Psoas muscle (tissue), 8 donors: ENCODE data around the gene IGSF8. TPM values are rescaled to one million over a fixed set of nuclear protein-coding genes. Genes with fewer than 3 reads are reported as not detected.

Experiments used
- ATAC-seq, 4 donors: fragments of 200-7000 bp; cut with Tn5 transposase; one replicate each; pipeline ENCODE4 v1.9.1; 2020; ENCODE audit warnings: moderate library complexity in 3 of 4, mild to moderate bottlenecking in 2 of 4
- DNase-seq, 2 donors: peaks; one replicate each; pipeline ENCODE4 v3.0.0-alpha.2; 2020
- H3K27ac ChIP-seq: fragments of 200-600 bp; one replicate; pipeline ENCODE4 v1.8.0; 2022
- H3K27me3 ChIP-seq, 3 donors: fragments of 200-600 bp in 1 of 3; one replicate each; pipeline versions ENCODE4 v1.6.1 to v1.8.0; 2013 to 2022; ENCODE audit warnings: low read length in 2 of 3, mild to moderate bottlenecking in 2 of 3, moderate library complexity in 1 of 3; ENCODE audit not compliant: insufficient read depth in 3 of 3
- H3K36me3 ChIP-seq, 2 donors: fragments of 200-600 bp in 1 of 2; one replicate each; pipeline versions ENCODE4 v1.6.1 to v1.8.0; 2013 to 2022; ENCODE audit warnings: low read depth in 1 of 2, mild to moderate bottlenecking in 1 of 2, moderate library complexity in 1 of 2; ENCODE audit not compliant: insufficient read depth in 1 of 2
- H3K4me1 ChIP-seq: fragments of 200-600 bp; one replicate; pipeline ENCODE4 v1.8.0; 2022
- H3K4me3 ChIP-seq: fragments of 200-600 bp; one replicate; pipeline ENCODE4 v1.8.0; 2022; ENCODE audit warnings: mild to moderate bottlenecking
- H3K9me3 ChIP-seq: fragments of 200-600 bp; one replicate; pipeline ENCODE4 v1.8.0; 2022
- CTCF ChIP-seq: fragments of 200-600 bp; IDR thresholded peaks from one replicate; pipeline ENCODE4 v1.8.0; 2022; ENCODE audit warnings: antibody characterized with exemption
- WGBS, 3 donors: extraction: QIAGEN DNeasy Blood & Tissue Kit; methylation state at CpG; one replicate each; pipeline versions ENCODE4 v1.1.6 to v1.1.7; 2013; 5-methylcytosine and 5-hydroxymethylcytosine counted together
- intact Hi-C, 2 donors: fragments of 100-400 bp; cut with DNase I; formaldehyde crosslinking; loops; one replicate each; pipeline versions ENCODE4 v1.11.0 to v1.14.2; 2022
- polyA plus RNA-seq, 3 donors: library from polyadenylated mRNA; stranded (reverse); fragments of 200-250 nt; gene quantifications; one replicate each; pipeline ENCODE4 v1.2.3, GENCODE V29; 2013
- total RNA-seq, 4 donors: library from RNA; stranded (reverse); fragmentation: NEBNext Ultra II Directional in 2 of 4; extraction: Animal tissue kit (Norgen Biotek cat#: 25700) in 2 of 4; gene quantifications; one replicate each; pipeline versions ENCODE4 v1.2.1 to v1.2.4, GENCODE V29; 2021 to 2023
- donor health status: healthy with polysubstance abuse.
- donor health status: DM: no; HTN: no; CAD: no; lungs with moderate emphysema.
- donor health status: Bipolar disorder and iron deficiency.
- donor health status: healthy.
- donor health status: DM: yes; HTN: yes; CAD: no.
- donor health status: DM: no; HTN: no; CAD: no.
- donor health status: DM: no; HTN: no; CAD: no.
- donor health status: DM: yes; HTN: yes; CAD: no.

IGSF8 gene
- total and polyA plus RNA-seq, 7 donors: 4.3 to 8.6 (median 6.4) TPM

GRCh38 chr1:160143695-160144094 lies 45.3 kb upstream of the IGSF8 start:
- DNase-seq (no peak), ATAC-seq (no peak)
- WGBS, 3 donors: 23 to 47% (median 33%) methylated on average over 1 of the region's 1 CpG
- peak overlapping the region; percentile 6 for H3K27ac ChIP-seq
- peaks cover 0 to 44% of the 10 kb centered on the region in 2 donors for H3K36me3 ChIP-seq
- H3K27me3 ChIP-seq: no peaks in the 10 kb centered on the region
- no peak for TF ChIP-seq CTCF
- intact Hi-C loops: no loop called here
- H3K4me3 ChIP-seq: no peak overlapping the region
- no peaks in the 10 kb centered on the region for H3K9me3 ChIP-seq
- peaks cover 6% of the 10 kb centered on the region for H3K4me1 ChIP-seq

- H3K27me3 ChIP-seq: no peaks in the 10 kb centered on the region
- 90 to 91% (median 90%) methylated on average over 8 of the region's 8 CpGs for WGBS, 3 donors
- peaks cover 0 to 83% of the 10 kb centered on the region in 2 donors for H3K36me3 ChIP-seq
- DNase-seq (no peak), ATAC-seq (no peak)
- intact Hi-C loops: no loop called here
- H3K4me3 ChIP-seq: no peak overlapping the region
- peaks cover 24% of the 10 kb centered on the region for H3K4me1 ChIP-seq
- H3K27ac ChIP-seq: peak overlapping the region; percentile 75
- TF ChIP-seq CTCF: no peak
- H3K9me3 ChIP-seq: no peaks in the 10 kb centered on the region
Measured at GRCh38 chr1:160139840-160140239, 41.4 kb upstream of the IGSF8 start.

- H3K9me3 ChIP-seq: no peaks in the 10 kb centered on the region
- H3K4me1 ChIP-seq: peaks cover 44% of the 10 kb centered on the region
- peak overlapping the region; percentile 75 for H3K27ac ChIP-seq
- no peak for TF ChIP-seq CTCF
- intact Hi-C loops: no loop called here
- ATAC-seq (peak; percentile 59 to 66 (median 62)), DNase-seq (no peak)
- 45 to 74% (median 54%) methylated on average over 8 of the region's 8 CpGs for WGBS, 3 donors
- peaks cover 0 to 97% of the 10 kb centered on the region in 2 donors for H3K36me3 ChIP-seq
- no peaks in the 10 kb centered on the region for H3K27me3 ChIP-seq
- H3K4me3 ChIP-seq: no peak overlapping the region
Measured at GRCh38 chr1:160137216-160137862, 38.9 kb upstream of the IGSF8 start.

- peak overlapping the region; percentile 75 for H3K27ac ChIP-seq
- no peak overlapping the region for H3K4me3 ChIP-seq
- H3K36me3 ChIP-seq: peaks cover 0 to 95% of the 10 kb centered on the region in 2 donors
- peaks cover 49% of the 10 kb centered on the region for H3K4me1 ChIP-seq
- no peaks in the 10 kb centered on the region for H3K27me3 ChIP-seq
- intact Hi-C loops: no loop called here
- no peaks in the 10 kb centered on the region for H3K9me3 ChIP-seq
- ATAC-seq (no peak), DNase-seq (no peak)
- 51 to 67% (median 52%) methylated on average over 5 of the region's 5 CpGs for WGBS, 3 donors
- no peak for TF ChIP-seq CTCF
Measured at GRCh38 chr1:160136926-160137200, 38.4 kb upstream of the IGSF8 start.
